HG03565 (cell line): ENCODE results near the gene GDPD5.

Experiments
- ATAC-seq: cut with Tn5 transposase; IDR thresholded peaks from one replicate; pipeline ENCODE4 v1.9.1; 2021; ENCODE audit warnings: mild to moderate bottlenecking, moderate library complexity; ENCODE audit not compliant: unreplicated experiment

GDPD5 gene

DNA sequence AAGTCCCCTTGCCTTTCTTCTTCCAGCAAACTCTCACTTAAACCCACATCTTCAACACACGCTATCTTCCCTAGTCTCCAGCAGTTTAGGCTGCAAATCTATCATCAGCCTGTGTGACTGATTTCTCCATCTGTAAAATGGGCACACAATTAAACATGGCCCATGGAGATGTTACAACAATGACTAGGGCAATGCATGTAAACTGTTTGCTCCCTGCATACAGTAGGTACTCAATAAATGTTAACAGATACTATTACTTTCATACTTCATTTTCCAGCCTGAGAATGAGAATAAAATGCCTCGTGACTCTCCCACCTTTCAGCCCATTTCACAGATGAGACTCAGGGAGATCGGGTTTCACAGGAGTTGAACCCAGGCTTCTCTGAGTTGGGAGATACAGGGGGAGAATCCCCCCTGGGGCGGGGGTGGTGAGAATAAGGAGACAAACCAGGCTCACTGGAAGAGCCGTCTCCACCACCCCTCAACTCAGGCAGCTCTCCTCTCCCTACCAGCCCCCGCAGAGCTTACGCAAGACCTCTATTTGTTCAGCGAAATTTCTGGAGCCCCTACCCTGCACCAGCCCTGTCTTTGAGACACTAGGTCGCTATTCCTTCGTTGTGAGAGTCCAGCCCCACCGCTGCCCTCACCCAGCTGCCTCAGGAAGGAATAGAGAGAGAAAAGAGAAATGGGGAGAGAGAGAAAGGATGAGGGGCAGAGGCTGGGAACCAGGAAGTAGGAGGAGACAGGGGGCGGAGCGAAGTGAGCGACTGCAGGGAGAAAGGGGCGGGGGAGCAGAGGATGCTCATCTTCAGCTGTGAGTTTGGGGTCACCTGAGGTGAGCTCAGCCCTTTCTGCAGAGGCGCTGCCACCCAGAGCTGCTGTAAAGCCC, 50.6 kb downstream of the GDPD5 start:
- no peak for ATAC-seq

DNA sequence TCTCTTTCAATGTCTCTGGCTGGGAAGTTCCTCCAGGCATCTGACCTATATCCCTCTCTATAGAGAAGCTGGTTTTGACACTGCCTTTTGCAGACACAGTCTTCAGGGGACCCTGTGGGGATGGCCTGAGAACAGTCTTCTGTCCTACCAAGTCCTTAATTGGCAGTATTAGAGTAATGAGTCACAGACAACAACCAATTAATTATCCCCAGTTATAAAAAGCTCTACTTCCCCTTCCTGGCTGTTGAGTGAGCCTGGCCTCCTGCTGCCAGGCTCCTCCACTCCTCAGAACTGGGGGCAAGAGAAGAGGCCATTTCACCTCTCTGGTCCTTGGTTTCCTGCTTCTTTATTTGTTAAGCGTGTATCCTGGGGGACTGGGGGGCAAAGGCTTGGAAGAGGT, 51.5 kb downstream of the GDPD5 start:
- no peak for ATAC-seq

DNA sequence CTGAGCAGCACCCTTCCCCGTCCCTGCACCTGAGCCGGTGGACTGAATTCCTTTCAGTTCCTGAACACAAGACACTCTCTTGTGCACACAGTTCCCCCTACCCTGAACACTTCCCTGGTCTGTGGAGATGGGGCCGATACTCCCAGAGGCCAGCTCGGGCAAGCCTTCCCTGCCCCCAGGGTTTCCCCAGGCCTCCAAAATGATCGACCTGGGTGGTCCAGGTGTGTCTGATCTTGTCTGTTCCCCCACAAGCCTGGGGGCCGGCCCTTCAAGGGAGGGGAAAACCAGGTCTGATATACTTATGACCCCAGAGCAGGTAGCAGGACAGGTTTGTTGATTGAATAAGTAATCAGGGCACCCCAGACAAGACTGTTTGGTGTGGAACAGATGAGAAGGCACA, 52.1 kb downstream of the GDPD5 start:
- no peak for ATAC-seq

GRCh38 chr11:75472081-75472732, 53.5 kb downstream of the GDPD5 start:
- ATAC-seq: no peak

DNA sequence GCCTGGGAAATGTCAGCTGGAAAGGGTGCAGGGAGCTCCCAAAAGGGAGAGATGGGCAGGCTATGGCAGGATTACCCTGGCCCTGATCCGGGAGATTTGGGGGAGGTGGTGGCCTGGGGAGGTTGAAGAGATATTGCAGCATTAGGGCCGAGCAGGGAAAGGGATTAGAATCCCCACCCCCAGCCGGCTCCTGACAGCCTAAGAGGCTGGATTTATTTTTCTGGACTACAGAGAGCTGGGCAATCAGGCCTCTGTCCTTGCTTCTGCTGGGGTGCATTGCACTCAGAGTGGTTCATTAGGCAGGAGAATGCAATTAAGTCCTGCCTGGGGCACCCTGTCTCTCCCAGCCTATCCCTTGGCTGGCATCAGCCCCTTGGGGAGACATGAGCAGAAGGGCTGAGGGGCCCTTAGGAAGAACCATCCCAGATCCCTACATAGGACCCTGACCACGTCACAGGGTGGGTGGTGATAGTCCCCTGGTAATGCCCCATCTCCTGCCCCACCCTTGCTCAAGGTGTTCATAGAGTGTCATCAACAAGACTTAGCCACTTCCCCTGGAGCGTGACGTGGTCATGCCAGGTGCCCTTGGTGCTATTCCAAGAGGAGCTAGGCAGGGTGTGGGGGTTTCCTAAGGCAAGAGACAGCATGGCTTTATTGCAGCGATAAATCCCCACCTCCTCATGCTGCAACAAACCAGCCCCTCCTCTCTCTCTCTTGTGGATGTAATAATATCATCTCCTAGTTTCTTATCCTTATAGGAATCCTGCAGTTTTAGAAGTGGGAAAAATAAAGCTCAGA, 54.4 kb downstream of the GDPD5 start:
- no peak for ATAC-seq

GRCh38 chr11:75470476-75471080, 55.2 kb downstream of the GDPD5 start:
- ATAC-seq: no peak

DNA sequence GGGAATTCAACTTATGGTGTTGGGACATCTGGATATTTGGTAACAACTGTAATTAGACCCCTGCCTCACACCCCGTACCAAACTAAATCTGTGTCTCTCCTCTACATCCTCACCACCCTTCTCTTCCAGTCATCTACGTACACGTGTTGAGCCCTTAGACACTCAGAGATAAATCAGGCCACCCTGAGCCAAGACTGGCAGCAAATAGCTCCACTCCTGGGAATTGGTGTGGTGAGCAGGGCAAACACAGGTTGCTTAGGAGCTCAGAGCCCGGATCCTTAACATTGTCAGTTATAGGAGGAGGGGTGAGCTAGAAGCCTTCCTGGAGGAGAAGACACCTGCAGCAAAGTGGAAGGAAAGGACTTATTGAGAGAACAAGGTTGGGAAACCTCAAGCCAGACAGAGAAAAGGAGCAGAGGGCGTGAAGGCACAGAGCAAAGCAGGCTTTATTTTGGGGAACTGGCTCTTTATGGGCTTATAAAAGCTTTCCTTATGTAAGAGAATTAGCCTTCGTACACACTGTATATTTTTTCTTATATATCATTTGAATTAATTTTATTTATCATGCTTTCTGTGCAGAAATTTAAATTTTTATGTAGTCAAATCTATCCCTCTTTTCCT, 55.8 kb downstream of the GDPD5 start:
- ATAC-seq: no peak

GRCh38 chr11:75468534-75469340, 57.0 kb downstream of the GDPD5 start:
- ATAC-seq: no peak

GRCh38 chr11:75467881-75468280, 57.9 kb downstream of the GDPD5 start:
- ATAC-seq: no peak

- no peak for ATAC-seq
Measured at GRCh38 chr11:75467311-75467710, 58.4 kb downstream of the GDPD5 start.

DNA sequence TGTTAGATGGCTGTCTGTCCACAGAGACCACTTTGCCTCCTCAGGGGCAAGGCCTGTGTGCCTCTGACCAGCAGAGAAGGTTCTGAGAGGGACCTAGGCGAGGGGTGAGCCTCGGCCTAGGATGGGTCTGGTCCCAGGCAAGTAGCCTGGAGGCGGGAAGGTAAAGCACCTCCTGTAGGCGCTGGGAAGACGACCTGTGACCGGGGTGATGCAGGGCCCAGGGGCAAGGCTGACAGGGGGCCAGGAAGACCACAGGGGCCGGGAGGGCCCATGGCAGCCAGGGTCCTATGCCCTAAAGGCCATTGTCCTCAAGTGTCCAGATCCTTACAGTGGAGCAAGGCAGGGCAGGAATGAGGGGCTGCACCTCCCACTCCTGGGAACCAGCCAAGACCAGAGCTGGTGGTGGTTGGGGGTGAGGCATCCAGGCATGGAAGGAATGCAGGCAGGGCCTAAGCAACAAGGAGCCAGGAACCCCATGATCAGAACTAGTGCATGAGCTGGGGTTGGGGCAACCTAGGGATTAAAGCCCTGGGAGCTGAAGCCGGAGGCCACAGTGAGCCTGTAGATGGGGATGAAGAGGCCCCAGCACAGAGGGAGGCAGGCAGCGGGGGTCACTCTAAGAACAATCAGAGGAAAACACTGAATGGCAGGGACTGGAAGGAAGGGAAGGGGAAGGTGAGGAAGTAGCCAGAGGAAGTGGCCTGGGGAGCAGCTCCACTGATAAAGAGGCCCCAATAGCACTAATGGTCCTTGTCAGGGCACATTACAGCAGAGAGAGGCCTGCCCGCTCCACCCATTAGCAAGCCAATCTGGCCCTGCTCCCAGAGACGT, 59.8 kb downstream of the GDPD5 start:
- no peak for ATAC-seq

GRCh38 chr11:75463106-75463774, 62.5 kb downstream of the GDPD5 start:
- ATAC-seq: no peak

DNA sequence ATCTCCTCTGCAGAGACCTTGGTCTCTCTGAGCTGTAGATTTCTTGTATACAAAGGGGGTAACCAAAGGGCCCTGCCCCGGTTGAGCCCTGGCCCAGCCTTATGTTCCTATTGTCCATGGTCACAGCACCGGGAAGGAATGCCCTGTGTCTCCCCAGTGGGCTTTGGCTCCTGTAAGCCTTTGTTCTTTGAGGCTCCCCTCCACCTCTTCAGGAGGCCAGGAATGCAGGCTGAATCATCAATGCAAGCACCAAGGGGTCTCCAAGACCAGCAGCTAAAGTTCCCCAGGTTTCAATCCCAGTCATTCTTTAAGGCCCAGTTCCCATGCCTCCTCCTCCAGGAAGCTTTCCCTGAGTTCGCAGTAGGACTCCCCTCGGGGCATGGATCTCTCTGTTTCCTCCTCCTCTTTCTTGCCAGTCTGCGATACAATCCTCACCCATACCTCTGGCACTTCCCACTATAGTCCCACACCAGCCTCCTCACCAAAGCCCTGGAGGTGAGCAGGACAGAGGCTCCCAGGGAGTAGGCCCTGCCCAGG, 63.6 kb downstream of the GDPD5 start:
- ATAC-seq: no peak

GRCh38 chr11:75461151-75461550, 64.6 kb downstream of the GDPD5 start:
- no peak for ATAC-seq

- ATAC-seq: no peak
Measured at GRCh38 chr11:75456596-75457183, 69.1 kb downstream of the GDPD5 start.

- no peak for ATAC-seq
Measured at GRCh38 chr11:75454987-75455386, 70.8 kb downstream of the GDPD5 start.

DNA sequence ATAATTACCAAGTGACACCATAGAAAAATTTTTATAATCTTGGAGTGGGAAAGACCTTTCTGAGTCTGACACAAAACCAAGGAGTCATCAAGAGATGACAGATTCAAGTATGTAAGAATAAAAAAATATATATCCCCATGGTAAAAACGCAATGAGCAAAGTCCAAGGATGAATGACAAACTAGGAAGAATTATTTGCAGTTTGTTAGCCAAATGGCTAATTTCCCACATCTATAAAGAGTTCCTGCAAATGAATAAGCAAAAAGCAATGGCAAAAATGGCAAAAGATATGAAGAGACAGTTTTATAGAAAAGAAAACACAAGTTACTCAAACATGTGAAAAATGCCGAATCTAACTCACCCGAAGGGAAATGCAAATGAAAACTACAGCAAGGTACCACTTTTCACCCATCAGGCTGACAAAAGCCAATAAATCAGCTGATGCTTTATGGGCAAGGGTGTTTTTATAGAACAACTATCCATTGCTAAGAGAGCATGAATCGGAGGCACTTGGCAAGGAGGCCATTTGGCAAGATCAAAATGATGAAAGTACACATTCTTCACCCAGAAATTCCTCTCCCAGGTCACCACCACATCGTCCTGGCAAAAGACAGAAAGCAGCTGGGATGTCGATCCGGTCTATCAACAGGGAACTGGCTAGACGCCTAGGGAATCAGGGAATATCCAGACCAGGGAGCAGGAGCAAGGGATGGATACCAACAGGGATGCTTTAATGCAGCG, 71.7 kb downstream of the GDPD5 start:
- no peak for ATAC-seq
